Astrocyte of the spinal cord (primary cell): ENCODE data around the gene ADGRB2.

Experiments
- DNase-seq: peaks from one replicate; pipeline ENCODE4 v3.0.0; 2011; ENCODE audit warnings: low read depth, low spot score
- H3K4me3 ChIP-seq: 2 replicates; pipeline ENCODE4 v1.5.1; 2011; ENCODE audit warnings: low read depth, mild to moderate bottlenecking, low read length, moderate library complexity
- CTCF ChIP-seq: IDR thresholded peaks from 2 replicates; pipeline ENCODE4 v1.5.1; 2012; ENCODE audit warnings: low read depth, mild to moderate bottlenecking, low read length, inconsistent platforms
- in situ Hi-C: cut with HindIII; loops from 2 replicates; pipeline ENCODE4 v1.10.0; 2017; ENCODE audit warnings: low sequenced_read_pairs

Gene ADGRB2

DNA sequence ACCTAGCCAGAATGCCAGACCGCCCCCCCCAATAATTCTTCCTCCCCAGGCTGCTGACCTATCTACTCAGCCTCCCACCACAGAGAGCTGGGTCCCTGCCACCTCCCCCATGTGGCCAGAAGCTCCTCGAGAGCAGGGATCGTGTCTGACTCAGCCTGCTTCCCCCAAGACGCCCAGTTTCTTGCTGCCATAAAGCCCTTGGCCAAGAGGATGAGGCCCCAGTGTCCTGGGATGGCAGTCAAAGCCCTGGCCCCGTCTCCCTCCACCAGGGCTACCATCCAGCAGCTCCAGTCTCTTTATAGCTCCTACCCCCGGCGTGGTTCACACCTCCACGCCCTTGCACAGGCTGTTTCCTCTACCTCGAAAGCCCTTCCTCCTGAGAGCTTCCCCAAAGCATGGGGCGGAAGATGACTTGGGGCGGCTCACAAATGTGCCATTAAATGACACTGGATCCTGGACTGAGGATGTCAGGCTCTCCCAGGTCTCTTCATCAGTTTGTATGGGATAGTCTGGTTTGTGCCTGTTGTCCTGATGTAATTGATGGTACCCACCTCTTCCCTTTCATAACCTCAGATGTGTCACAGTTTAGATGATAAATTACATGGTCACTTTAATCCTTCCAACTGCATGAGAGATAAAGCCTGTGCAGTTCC lies 13.2 kb downstream of the ADGRB2 start:
- DNase-seq, result peak; percentile 66
- in situ Hi-C loops, result no loop called here
- H3K4me3 ChIP-seq, result no peak overlapping the region
- no peak for TF ChIP-seq CTCF

- no peak overlapping the region for H3K4me3 ChIP-seq
- TF ChIP-seq CTCF, result no peak
- no peak for DNase-seq
- in situ Hi-C loops, result no loop called here
Observed at GRCh38 chr1:31749785-31750735, 14.1 kb downstream of the ADGRB2 start.

DNA sequence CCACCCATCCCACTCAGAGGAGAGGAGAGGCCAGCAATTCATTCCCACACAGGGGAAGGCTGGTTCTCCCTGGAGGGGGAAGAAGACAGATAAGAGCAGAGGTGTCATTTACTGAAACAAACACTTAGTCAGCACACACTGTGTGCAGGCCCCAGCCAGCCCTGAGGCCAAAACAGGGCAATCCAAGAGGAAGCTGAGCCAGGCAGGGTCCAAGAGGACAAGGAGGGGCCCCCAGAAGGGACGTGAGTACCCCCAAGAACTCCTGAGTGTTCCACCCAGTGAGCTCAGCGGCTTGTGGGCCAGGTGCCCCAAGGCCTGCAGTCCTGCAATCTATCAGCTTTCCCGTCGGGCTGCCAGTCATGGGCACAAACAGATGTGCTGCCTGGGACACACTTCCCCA lies 15.8 kb downstream of the ADGRB2 start:
- in situ Hi-C loops, result no loop called here
- no peak overlapping the region for H3K4me3 ChIP-seq
- DNase-seq, result no peak
- no peak for TF ChIP-seq CTCF

- TF ChIP-seq CTCF, result no peak
- in situ Hi-C loops, result no loop called here
- no peak overlapping the region for H3K4me3 ChIP-seq
- DNase-seq, result no peak
Observed at GRCh38 chr1:31747304-31747703, 16.8 kb downstream of the ADGRB2 start.

DNA sequence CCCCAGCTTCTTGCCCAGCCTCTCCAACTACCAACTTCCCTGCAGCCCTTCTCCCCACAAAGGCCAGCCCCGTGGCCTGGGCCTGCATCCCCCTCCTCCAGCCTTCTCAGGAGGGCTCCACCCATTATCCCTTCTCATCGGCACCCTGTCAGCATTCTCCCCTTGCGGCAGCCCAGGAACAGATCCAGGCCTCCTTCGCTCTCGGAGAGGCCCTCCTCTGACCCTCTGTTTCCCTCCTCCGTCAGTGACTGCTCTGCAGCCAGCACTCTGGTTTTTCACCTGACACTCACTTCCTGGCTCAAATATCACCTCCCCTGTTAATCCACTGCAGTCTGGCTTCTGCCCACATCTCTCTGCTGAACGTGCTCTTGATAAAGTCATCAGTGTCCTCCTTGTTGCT lies 17.5 kb downstream of the ADGRB2 start:
- in situ Hi-C loops, result no loop called here
- DNase-seq, result no peak
- TF ChIP-seq CTCF, result no peak
- H3K4me3 ChIP-seq, result no peak overlapping the region

- no peak for DNase-seq
- no peak overlapping the region for H3K4me3 ChIP-seq
- no peak for TF ChIP-seq CTCF
- in situ Hi-C loops, result no loop called here
Observed at GRCh38 chr1:31745946-31746670, 18.0 kb downstream of the ADGRB2 start.
